Activated CD8-positive, alpha-beta memory T cell treated with anti-CD3 and anti-CD28 coated beads for 36 hours (primary cell): ENCODE measurements around the gene HYAL3. TPM values are rescaled to one million over a fixed set of nuclear protein-coding genes. Genes with fewer than 3 reads are reported as not detected.

Experiments used
- CTCF ChIA-PET: fragments of 350-600 bp; sonication (Branson Sonifier 250); formaldehyde crosslinking; loops from one replicate; lab custom pipeline; 2021; ENCODE audit warnings: antibody characterized with exemption; lab: Charles Lee
- POLR2A ChIA-PET: fragments of 350-600 bp; sonication (Branson Sonifier 250); formaldehyde crosslinking; loops from one replicate; lab custom pipeline; 2021; ENCODE audit warnings: antibody characterized with exemption; lab: Charles Lee
- total RNA-seq, 2 experiments: library from RNA; stranded (reverse); gene quantifications; one replicate each; pipeline ENCODE4 v1.2.3, GENCODE V29; 2021

HYAL3 gene
- total RNA-seq, 2 experiments from 2014 or later, result 8.5 to 9.4 TPM

- POLR2A ChIA-PET, result no interaction called here
- CTCF ChIA-PET, result interaction anchor here (0.6 kb wide), 1 partner anchor 23 kb away, joined by 4 read pairs; no protein-coding TSS in a partner anchor
Observed at GRCh38 chr3:50300681-50301254, 1.6 kb upstream of the HYAL3 start.

- POLR2A ChIA-PET, result interaction anchor here (0.6 to 2.3 kb wide), 9 partner anchors 22 to 1200 kb away, joined by 3 to 17 read pairs (median 6); partner anchors contain the start of genes CYB561D2, DCAF1, HYAL2 and NPRL2
- CTCF ChIA-PET, result interaction anchor here (1.2 to 3.0 kb wide), 7 partner anchors 14 to 178 kb away, joined by 3 to 16 read pairs (median 5); no protein-coding TSS in a partner anchor
Observed at GRCh38 chr3:50299929-50300680, 900 bp upstream of the HYAL3 start.

GRCh38 chr3:50299638-50299928 is 378 bp upstream of the HYAL3 start:
- POLR2A ChIA-PET, result interaction anchor here (0.6 to 2.3 kb wide), 10 partner anchors 11 to 1200 kb away, joined by 3 to 17 read pairs (median 6); partner anchors contain the start of genes CYB561D2, DCAF1, HYAL2 and NPRL2
- CTCF ChIA-PET, result interaction anchor here (1.2 to 3.0 kb wide), 7 partner anchors 15 to 177 kb away, joined by 3 to 16 read pairs (median 5); no protein-coding TSS in a partner anchor

GRCh38 chr3:50297896-50298725 is 1.1 kb downstream of the HYAL3 start:
- ChIA-PET CTCF (interaction anchor here (0.6 to 3.0 kb wide), 8 partner anchors 9 to 176 kb away, joined by 3 to 16 read pairs (median 6); partner anchors contain the start of gene TUSC2), POLR2A (interaction anchor here (0.5 to 2.3 kb wide), 7 partner anchors 10 to 50 kb away, joined by 3 to 17 read pairs (median 4); no protein-coding TSS in a partner anchor)

GRCh38 chr3:50297384-50297775 is 1.8 kb downstream of the HYAL3 start:
- ChIA-PET POLR2A (interaction anchor here (0.9 kb wide), 1 partner anchor 39 kb away, joined by 4 read pairs; no protein-coding TSS in a partner anchor), CTCF (interaction anchor here (3.0 kb wide), 1 partner anchor 27 kb away, joined by 11 read pairs; no protein-coding TSS in a partner anchor)

- ChIA-PET POLR2A (interaction anchor here (0.9 kb wide), 1 partner anchor 40 kb away, joined by 4 read pairs; no protein-coding TSS in a partner anchor), CTCF (interaction anchor here (0.6 kb wide), 1 partner anchor 25 kb away, joined by 3 read pairs; no protein-coding TSS in a partner anchor)
Observed at GRCh38 chr3:50296721-50297383, 2.4 kb downstream of the HYAL3 start.

- CTCF ChIA-PET, result no interaction called here
- POLR2A ChIA-PET, result no interaction called here
Observed at GRCh38 chr3:50295553-50296431, 3.4 kb downstream of the HYAL3 start.

- POLR2A ChIA-PET, result no interaction called here
- CTCF ChIA-PET, result no interaction called here
Observed at GRCh38 chr3:50294492-50295403, 4.5 kb downstream of the HYAL3 start.

GRCh38 chr3:50294089-50294488 is 5.1 kb downstream of the HYAL3 start:
- ChIA-PET POLR2A (no interaction called here), CTCF (no interaction called here)

GRCh38 chr3:50293079-50293801 is 6.0 kb downstream of the HYAL3 start:
- ChIA-PET POLR2A (interaction anchor here (0.5 to 1.3 kb wide), 4 partner anchors 12 to 47 kb away, joined by 3 to 9 read pairs (median 4); no protein-coding TSS in a partner anchor), CTCF (interaction anchor here (1.0 to 1.3 kb wide), 4 partner anchors 43 to 85 kb away, joined by 3 to 6 read pairs (median 3); partner anchors contain the start of gene GNAI2)

GRCh38 chr3:50292159-50293078 is 6.8 kb downstream of the HYAL3 start, which contains the start of gene IFRD2:
Gene IFRD2, minus strand, starts transcription at chr3:50292429. Its CDS starts 155 bp downstream, at chr3:50292274.
- ChIA-PET POLR2A (interaction anchor here (0.5 to 1.4 kb wide), 13 partner anchors 10 to 60 kb away, joined by 3 to 9 read pairs (median 4); partner anchors contain the start of genes CYB561D2, LSMEM2 and NPRL2), CTCF (interaction anchor here (0.6 to 2.3 kb wide), 10 partner anchors 17 to 112 kb away, joined by 3 to 11 read pairs (median 4); partner anchors contain the start of gene GNAI2)

GRCh38 chr3:50290161-50290641 is 9.0 kb downstream of the HYAL3 start:
- POLR2A ChIA-PET, result no interaction called here
- CTCF ChIA-PET, result interaction anchor here (1.5 to 1.6 kb wide), 2 partner anchors 15 to 64 kb away, joined by 4 to 5 read pairs; no protein-coding TSS in a partner anchor

- POLR2A ChIA-PET, result interaction anchor here (0.6 to 1.5 kb wide), 2 partner anchors 9 to 10 kb away, joined by 3 to 4 read pairs; partner anchors contain the start of genes HYAL3 and NAA80
- CTCF ChIA-PET, result interaction anchor here (0.7 to 1.7 kb wide), 3 partner anchors 9 to 14 kb away, joined by 4 to 5 read pairs (median 5); no protein-coding TSS in a partner anchor
Observed at GRCh38 chr3:50289130-50289529, 10.1 kb downstream of the HYAL3 start.
